Stimulated activated CD4-positive, alpha-beta T cell treated with anti-CD3 and anti-CD28 coated beads, Interleukin-12 subunit alpha, Interleukin-12 subunit beta, amount 100 ng/mL, for 48 hours (primary cell): ENCODE data around the gene TEX22.

Source experiments
- DNase-seq, 3 donors: peaks; one replicate each; pipeline ENCODE4 v3.0.0-alpha.2; 2020; ENCODE audit warnings: low read depth in 2 of 3, low spot score in 1 of 3

Gene TEX22

GRCh38 chr14:105366386-105367074, 31.8 kb upstream of the TEX22 start:
- DNase-seq: no peak

- no peak for DNase-seq
Observed at GRCh38 chr14:105367116-105368031, 31.0 kb upstream of the TEX22 start.

GRCh38 chr14:105368032-105368417, 30.3 kb upstream of the TEX22 start:
- no peak for DNase-seq

- no peak for DNase-seq
Observed at GRCh38 chr14:105368426-105368825, 29.9 kb upstream of the TEX22 start.

- DNase-seq: no peak
Observed at GRCh38 chr14:105368910-105369652, 29.3 kb upstream of the TEX22 start.

- no peak for DNase-seq
Observed at GRCh38 chr14:105369653-105370040, 28.7 kb upstream of the TEX22 start.

GRCh38 chr14:105374389-105374788, 23.9 kb upstream of the TEX22 start:
- DNase-seq: no peak

DNA sequence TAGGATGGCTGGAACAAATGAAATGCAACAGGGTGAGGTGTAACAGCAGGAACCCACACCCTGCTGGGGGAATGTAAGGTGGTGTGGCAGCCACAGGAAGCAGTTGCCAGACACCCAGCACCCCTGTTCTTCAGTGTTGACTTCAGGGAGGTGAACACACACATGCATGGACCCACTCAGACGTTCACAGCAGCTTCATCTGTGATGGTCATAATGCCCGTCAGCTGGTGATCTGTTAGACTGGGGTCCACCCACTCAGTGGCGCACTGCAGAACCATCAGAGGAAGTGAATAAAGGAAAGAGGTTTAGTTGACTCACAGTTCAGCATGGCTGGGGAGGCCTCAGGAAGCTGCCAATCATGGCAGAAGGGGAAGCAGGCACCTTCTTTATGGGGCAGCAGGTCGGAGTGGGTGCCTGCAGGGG, 22.7 kb upstream of the TEX22 start:
- peak in 2 of 3 donors; percentile 27 to 38 for DNase-seq

- DNase-seq: no peak
Observed at GRCh38 chr14:105376521-105377440, 21.6 kb upstream of the TEX22 start.

DNA sequence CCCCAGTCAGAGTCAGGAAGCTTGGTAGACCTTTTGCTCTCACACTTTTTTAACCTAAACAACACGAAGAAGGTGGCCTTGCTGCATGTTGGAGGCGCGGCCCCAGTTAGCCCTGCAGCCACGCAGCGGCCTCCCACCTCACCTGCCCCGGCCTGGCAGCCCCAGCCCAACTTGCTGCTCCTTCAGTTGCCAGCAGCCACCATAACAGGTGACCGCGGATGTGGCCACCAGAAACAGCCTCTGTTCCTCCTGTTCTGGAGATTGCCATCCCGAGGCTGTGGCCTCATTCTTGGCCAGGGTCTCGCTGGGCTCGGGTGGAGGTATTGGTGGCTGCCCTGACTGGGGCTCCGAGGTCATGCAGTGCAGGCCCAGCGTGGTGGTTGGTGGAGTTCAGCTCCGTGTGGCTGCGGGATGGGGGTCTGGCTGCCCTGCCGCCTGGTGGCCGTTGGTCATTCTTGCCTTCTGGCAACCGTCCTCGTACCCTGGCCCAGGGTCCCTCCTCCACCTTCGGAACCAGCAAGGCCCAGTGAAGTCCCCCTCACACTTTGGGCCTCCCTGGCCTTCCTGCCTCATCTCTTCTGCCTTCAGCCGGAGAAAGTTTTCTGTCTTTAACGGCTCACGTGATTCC, 20.7 kb upstream of the TEX22 start:
- no peak for DNase-seq

GRCh38 chr14:105378199-105378598, 20.1 kb upstream of the TEX22 start:
- no peak for DNase-seq

GRCh38 chr14:105378873-105379685, 19.3 kb upstream of the TEX22 start:
- no peak for DNase-seq

- no peak for DNase-seq
Observed at GRCh38 chr14:105379946-105380345, 18.4 kb upstream of the TEX22 start.

- DNase-seq: no peak
Observed at GRCh38 chr14:105380756-105381155, 17.6 kb upstream of the TEX22 start.

- DNase-seq: no peak
Observed at GRCh38 chr14:105381446-105382342, 16.6 kb upstream of the TEX22 start.

DNA sequence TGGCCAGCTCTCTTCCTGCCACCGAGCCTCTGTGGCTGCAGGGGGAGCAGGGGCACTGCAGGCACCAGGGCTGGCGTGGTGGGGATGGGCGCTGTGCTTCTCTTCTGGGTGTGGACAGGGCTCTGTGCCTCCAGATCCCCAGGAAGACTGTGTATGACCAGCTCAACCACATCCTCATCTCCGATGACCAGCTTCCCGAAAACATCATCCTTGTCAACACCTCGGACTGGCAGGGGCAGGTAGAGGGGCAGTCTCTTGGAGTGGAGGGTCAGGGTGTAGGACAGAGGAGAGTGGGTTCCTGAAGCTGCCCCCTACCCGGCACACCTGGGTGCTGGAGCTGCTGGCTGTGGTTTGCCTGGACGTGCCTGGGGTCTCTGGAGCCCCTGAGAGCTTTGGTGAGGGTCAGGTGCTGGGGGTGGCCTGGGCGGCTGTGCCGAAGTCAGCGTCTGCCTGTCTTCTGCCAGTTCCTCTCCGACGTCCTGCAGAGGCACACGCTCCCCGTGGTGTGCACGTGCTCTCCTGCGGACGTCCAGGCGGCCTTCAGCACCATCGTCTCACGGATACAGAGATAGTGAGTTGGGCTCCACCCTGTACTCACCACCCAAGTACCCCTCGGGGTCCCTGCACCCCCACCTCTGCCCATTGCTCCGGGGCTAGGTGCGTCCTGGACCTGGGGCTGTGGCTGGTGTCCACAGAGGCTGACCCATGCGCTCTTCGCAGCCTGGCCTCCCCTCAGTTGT, 15.8 kb upstream of the TEX22 start:
- DNase-seq: no peak

GRCh38 chr14:105383083-105383730, 15.1 kb upstream of the TEX22 start:
- DNase-seq: no peak
